NCI-H146 treated with DMSO at 0.1 percent for 48 hours (cell line): Measurements from ENCODE around the gene DRD2.
A peak's percentile ranks its signal among the peaks of the same experiment; 100 is the strongest.

Source experiments
- DNase-seq: peaks from one replicate; lab custom pipeline; 2025; ENCODE audit not compliant: unreplicated experiment; lab: John Stamatoyannopoulos, UW

Gene DRD2

DNA sequence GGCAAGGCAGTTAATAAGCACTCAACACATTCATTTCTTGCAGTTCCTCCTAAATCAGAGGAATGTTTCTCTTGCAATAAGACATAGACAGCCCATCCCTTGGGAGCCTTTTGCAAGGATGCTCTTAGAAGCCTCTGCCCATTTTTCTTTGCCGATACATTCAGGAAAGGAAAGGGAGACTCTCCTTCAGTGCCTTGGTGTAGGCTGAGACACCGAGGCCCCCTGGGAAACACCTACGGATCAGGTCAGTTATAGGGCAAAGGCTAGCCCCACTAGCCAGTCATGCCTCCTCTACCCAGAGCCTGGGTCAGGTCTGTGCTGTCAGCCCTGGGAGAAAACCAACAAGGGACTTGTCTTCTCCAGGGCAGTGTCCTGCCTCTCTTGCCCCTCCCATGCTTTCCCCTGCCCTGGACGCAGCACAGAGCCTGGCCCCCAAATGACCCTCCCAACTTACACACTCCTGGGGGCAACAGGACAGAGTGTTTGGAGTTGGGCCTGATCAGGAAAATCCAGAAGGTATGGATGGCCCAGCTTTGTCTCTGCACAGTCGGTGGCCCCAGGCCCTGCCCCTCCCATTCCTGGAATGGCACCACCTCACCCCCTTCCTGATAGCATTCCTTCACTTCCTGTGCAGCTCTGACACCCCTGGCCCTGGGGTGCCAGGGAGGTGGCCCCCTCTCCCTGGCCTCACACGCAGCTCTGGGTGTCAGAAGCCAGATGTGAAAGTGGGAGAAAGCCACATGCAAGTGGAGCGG is 69.3 kb downstream of the DRD2 start:
- no peak for DNase-seq

DNA sequence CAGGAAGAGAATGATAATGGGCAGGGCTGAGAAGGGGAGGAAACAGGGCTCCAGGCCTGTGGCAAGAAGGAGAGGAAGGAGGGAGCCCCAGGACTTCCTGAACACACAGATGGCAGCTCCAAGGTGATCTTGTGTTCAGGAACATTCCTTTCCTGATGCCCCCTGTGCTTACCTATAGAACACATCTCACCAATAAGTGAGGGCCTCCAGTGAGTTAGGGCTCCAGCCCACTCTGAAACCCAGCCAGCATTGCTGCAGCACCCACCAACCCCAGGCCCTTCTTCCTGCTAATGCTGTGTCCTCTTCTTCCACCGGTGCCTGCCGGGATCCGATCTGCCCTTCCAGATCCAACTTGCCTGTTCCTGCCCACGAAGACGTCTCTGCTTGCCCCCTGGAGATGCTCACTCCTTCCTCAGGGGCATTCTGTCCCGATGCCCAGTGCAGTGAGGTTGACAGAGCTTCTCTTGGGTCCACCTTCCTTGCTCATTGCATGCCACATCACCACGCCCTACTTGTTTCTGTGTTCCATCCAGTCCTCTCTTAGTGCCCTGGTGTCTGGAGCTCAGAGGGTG is 70.3 kb downstream of the DRD2 start:
- DNase-seq: no peak

DNA sequence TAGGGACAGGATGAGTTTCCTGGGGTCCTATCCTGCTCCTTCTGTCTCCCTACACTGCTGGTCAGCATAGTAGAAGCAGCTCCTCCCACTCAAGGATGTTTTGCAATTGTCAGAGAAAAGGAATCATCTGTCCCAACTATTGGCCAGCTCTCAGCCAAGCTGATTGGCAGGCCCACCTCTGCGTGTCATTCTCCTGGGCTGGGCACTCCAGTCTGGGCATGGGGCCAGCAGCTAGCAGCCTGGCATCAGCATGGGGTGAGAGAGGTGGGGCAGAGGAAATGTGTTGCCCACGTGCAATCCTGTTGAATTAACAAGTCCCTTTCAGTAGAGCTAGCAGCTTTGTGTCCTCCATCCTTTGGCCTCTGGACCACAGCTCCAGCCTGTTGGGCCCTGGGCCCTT is 73.5 kb downstream of the DRD2 start:
- no peak for DNase-seq

DNA sequence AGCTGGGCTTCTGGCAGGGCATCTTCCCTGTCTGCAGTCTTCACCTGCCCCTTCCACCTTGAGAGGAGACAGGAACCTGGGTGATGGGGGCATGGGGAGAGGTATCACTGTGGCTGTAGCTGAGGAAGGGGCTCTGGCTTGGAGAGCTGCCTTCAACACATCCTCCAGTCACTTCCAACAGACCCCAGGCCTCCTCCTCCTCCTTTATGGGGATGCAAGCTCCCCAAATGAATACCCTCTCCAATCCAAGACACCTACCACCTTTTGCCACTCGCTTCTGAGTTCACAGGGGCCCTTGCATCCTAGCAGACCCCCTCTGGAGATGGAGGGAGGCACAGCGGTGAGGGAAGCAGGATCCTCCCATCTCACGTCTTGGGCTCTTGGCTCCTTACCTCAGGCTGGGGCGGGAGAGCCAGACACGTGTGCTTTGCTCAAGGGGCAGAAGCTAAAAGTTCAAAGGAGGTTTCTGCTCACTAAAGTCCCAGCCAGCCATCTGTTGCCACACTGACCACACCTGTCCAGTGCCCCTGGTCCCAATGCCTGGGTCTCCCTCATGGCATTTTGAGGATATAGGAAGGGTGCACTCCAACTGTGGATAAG is 74.5 kb downstream of the DRD2 start:
- no peak for DNase-seq

DNA sequence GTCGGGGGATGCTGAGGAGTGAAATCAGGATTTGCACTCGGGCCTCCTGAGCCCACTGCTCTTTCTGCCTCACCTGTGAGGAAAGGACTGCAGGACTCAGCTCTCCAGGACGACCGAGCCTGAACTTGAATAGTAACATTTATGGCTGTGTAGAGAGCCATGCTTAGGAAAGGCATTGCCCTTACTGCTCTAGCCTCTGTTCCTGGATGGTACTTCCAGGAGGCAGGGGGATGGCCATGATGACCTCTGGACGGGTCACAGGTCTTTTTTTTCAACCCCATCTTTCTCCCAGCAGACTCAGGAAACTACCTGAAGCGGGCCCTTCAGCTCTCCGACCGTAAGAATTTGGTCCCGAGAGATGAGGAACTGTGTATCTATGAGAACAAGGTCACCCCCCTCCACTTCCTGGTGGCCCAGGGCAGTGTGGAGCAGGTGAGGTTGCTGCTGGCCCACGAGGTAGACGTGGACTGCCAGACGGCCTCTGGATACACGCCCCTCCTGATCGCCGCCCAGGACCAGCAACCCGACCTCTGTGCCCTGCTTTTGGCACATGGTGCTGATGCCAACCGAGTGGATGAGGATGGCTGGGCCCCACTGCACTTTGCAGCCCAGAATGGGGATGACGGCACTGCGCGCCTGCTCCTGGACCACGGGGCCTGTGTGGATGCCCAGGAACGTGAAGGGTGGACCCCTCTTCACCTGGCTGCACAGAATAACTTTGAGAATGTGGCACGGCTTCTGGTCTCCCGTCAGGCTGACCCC is 76.3 kb downstream of the DRD2 start:
- DNase-seq: no peak

DNA sequence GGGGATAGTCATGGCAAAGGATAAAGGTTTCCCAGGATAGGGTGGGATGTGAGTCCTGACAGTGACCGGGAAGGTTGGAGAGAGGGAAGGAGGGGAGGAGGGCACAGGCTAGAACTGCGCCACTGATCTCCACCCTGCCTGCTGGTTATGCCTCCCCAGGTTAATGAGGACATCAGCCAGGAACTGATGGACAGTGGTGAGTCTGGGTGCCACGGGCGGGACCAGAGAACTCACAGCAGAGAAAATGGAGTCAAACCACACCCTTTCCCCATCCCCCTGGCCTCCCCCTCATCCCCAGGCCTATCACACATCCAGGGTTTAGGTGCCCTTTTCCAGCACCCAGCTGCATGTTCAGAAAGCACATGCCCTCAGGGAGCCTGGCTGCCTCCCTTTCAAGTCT is 77.4 kb downstream of the DRD2 start:
- no peak for DNase-seq

DNA sequence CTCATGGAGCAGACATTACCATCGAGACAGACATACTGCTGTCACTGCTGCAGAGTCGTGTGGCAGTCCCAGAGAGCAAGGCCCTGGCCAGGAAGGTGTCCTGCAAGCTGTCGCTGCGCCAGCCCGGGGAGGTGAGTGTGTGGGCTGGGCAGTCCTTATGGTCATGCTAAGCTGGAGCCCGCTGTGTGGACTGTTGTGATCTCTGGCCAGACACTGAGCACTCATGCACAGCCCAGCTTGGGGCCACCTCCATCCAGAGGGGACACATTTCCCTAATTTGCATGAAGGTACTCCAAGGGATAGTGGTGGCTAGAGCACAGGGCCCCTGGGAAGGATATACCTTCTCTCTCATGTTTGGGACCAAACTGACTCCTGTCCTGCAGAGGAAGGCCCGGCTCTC is 78.0 kb downstream of the DRD2 start:
- DNase-seq: no peak

DNA sequence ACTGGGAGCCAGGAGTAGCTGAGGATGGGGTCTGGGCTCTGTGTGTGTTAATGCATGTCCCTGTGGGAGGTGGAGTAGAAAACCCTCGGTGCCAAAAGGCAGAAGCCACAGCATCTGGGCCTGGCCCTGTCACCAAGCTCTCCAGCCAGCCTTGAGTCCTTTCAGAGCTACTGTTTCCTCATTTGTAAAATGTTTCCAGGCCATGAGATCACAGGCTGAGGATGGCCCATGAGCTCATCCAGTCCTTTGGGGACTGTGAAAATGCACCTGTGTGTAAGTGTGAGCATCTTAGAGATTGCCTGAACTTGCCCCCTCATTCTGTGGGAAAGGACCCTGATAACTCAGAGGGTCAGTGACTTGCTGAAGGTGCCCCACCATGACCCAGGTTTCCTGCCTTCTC is 78.5 kb downstream of the DRD2 start:
- DNase-seq: no peak

DNA sequence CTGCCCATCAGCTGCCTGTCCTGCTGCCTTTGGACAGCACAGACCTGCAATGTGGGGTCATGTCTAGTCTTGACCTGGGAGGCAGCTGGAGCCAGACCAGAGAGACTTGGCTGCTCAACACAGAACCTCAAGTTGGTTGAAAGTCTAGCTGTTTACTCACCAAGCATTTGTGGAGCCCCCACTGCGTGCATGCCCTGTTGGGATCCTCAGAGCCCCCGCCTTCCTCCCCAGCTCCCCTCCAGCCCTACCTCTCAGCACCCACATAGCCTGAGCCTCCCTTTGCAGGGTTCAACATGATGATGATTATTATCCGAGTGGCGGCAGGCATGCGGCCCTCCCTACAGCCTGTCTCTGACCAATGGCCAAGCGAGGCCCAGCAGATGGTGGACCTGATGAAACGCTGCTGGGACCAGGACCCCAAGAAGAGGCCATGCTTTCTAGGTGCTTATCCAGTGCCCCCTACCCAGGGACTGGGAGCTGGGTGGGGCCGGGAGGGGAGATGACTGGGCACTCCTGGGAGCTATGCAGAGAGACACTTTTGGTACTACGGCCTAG is 79.3 kb downstream of the DRD2 start:
- no peak for DNase-seq

DNA sequence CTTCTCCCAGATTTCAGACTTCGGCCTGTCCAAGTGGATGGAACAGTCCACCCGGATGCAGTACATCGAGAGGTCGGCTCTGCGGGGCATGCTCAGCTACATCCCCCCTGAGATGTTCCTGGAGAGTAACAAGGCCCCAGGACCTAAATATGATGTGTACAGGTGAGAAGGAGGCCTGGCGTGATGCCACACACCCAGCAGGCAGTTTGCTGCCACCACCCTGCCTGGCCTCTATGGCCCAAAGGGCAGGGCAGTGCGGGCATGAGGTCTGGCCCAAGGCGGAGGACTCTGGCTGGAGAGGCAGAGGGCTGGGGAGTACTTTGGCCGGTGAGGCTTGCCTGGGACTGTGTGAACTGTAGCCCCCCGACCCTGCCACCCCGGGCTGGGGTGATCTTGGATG is 80.3 kb downstream of the DRD2 start:
- no peak for DNase-seq

DNA sequence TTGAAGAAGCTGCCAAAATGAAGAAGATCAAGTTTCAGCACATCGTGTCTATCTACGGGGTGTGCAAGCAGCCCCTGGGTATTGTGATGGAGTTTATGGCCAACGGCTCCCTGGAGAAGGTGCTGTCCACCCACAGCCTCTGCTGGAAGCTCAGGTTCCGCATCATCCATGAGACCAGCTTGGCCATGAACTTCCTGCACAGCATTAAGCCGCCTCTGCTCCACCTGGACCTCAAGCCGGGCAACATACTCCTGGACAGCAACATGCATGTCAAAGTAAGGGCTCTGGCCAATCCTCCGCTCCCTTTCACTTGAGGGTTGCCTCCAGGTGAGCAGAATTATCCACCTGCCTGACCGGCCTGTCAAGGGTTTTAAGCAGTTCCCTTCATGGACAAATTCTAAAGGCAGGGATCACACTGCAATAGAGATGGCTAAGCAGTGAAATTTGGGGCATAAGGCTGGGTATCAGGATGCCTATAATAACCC is 81.7 kb downstream of the DRD2 start:
- DNase-seq: no peak

DNA sequence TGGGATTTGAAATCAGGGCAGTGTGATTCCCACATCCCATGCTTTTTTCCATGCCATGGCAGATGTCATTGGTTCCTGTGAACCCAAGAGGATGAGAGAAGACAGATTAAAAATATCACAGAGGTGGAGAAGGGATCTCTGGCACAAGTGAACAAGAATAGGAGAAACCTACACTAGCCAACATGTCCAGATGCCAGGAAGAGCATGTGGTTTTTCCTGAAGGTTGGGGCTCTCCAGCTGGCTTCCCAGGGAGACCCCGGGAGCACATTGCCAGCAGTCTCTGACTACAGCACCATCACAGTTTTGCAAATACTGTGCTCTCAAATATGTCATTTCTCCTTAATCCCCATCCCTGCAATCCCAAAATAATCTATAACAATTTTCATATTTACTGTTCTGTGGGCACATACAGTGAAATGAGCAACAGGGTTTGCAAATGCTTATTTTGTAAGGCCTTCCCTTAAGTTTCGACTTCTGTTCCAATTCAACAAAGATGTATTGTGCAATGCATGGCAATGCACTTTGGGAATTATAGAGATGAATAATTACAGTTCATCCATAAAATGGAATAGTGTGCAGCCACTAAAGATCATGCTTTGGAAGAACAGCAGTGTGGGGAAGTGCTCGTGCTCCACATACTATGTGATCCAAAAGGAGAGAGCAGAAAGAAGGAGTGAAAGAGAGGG is 82.8 kb downstream of the DRD2 start:
- DNase-seq: no peak

DNA sequence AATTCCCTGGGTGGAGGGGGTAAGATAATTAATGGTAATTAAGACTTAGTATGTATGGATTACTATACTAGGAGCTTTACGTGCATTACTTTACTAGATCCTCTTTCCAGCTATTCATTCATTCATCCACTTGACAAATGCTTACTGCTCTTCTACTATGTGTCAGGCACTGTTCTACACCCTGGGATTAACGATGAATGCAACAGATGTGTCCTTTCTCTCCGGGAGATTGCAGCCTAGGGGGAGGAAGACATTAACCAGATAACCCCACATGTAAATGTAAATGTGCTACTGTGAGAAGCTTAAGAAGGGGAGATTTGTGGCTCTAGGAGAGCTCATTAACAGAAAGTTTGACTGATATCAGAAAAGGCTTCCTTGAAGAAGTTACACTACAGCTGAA is 85.9 kb downstream of the DRD2 start:
- DNase-seq: no peak

DNA sequence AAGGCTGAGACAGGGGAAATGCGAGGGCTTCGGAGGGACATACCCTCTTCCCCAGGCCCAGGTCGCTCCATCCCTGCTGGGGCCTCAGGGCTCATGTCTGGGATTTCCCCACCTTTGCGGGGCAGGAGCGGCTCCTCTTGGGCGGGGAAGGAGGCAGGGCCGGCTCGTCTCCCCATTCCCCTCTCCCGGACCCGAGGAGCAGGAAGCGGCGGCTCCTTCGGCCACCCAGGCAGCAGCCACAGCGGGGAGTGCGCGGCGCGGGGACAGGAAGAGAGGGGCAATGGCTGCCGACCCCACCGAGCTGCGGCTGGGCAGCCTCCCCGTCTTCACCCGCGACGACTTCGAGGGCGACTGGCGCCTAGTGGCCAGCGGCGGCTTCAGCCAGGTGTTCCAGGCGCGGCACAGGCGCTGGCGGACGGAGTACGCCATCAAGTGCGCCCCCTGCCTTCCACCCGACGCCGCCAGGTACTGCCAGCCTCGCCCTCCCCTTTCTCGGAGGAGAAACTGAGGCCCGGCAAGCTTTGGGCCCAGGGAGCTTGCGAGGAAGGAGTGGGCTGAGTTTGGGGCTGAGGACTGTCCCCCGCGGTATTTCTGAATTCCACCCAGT is 87.5 kb downstream of the DRD2 start, which contains the start of gene ANKK1:
ANKK1 (plus strand) TSS at position 175 of the 607 bp plus-strand sequence; CDS start at position 281, 106 bp downstream.
- no peak for DNase-seq

DNA sequence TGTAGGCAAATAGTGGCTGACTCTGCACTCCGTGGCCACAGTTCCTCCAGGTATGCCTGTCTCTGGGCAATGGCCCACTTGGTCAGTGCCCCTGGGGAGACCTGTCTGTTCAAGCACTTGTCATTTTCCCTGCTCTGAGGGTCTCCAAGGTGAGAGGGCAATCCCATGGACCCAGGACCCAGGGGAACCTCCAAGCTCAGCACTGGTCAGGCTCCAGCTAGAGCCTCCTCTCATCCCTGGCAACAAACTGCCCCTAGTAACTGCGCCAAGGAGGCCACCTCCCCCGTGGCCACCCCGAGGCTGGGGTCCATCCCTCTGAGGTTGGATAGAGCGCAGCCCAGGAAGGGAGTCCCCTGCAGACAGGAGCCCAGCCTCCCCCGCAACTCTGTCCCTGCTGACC is 88.3 kb downstream of the DRD2 start:
- no peak for DNase-seq

DNA sequence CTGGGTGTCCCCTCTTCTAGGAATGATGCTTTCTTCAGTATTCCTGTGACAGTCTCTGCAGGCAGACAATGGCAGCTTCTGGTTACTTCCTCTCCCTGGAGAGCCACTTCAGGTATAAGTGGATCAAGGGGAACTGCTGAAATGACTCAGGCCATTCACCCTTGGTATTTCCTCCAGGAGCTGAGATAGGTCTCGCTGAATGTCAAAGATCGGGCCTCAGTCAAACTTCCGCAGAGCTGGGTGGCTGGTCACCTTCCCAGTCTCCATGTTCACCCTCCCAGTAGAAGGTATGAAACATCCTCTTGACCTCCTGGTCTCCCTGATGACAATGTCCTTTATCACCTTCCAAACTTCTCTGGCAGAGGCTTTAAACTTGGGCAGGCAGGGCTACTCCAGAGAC is 89.4 kb downstream of the DRD2 start:
- DNase-seq: no peak

DNA sequence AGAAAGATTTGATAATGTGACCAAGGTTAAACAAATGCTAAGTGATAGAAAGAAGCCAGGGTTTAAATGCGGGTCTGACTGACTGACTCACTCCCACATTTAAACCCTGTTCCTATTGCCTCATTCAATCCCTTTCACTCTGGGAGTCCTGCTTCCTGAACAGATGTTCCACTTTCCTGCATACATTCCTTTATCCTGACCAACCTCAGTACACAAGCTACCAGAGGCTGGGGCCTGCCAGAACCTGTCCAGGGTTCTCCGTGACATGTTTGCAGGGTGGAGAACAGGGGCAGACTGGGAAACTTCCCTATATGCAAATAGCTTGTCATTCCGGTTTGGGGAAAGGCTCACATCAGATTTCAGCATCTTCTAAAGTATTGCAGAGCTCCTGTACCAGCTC is 90.6 kb downstream of the DRD2 start:
- DNase-seq: no peak

DNA sequence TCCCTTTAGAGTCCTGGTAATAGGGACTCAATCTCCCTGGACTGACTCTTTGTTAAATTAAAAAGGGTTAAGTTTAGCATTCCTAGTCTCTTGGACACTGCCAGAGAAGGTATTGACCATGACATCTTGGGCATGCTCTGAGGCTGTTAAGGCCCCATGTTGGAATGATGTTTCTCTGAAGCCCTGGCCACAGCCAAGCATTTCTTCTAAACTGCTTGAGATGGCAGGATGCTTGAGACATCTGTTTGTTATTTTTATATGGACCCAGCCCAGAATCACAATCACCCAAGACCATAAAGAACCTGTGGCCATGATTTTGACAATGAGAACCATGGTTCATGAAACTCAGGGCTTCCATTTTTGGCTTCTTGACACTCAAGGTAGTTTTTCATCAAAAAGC is 93.1 kb downstream of the DRD2 start:
- DNase-seq: no peak

DNA sequence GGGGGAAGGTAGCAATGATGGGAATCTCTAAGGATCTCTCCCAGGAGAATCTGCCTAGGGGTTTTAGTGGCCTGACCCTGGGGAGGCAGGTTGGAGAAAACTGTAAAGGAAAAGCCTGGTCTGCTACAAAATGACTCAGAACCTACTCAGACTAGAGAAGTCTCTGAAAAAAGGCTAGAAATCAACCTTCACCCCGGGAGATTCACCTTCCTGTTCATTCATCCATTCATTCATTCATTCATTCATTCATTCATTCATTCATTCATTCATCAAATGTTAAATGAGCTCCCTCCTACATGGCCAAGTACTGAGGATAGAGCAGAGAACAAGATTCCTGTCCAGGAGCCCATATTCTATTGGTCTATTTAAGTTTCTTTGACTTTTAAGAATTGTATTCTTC is 96.5 kb downstream of the DRD2 start:
- DNase-seq: no peak

DNA sequence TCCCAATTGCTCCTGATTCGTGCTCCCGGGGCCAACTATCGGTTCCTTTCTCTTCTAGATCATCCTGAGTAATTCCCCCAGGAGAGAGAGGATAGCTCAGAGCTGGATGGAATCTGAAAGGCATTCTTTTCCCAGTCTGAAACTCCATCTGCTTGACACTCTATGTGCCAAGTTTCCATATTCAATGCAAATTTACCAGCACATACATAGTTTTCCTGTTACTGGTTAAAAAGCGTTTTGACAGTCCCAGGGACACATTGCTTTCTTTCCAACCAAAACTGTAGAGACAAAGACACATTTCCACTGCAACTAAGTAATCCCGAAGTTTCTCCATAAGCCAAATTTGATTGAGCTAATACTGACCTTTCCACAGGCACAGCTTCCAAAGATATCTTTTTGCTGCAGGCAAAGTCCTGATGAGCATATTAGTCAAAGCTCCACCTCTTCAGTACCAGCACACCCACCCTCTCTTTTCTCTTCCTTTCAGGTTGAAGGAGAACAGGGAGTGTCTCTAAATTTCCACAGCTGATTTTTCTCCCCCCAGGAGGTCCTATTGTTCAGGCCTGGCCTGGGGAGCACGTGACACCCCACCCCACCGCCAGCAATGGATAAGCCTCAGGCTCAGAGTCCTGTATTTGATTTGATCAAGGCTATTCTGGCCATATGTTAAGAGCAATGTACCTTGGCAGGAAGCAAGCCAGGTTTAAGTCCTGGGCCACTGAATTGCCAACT is 97.4 kb downstream of the DRD2 start:
- peak; percentile 68 for DNase-seq
